ENCODE measurements around the gene AIMP1.

DNA sequence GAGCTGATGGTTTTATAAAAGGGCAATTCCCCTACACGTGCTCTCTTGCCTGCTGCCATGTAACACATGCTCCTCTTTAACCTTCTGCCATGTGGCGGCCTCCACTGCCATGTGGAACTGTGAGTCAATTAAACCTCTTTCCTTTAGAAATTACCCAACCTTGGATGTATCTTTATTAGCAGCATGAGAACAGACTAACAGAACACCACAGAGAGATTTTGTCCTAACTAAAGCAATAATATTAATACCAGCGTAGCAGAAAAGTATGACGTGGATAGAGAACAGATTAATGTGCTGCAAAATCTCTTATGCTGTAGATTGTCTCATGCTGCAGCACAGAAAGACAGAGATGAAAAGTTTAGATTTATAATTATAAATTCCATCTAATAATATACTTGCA lies 23.1 kb downstream of the AIMP1 start:
- TF ChIP-seq, protein P1, sequence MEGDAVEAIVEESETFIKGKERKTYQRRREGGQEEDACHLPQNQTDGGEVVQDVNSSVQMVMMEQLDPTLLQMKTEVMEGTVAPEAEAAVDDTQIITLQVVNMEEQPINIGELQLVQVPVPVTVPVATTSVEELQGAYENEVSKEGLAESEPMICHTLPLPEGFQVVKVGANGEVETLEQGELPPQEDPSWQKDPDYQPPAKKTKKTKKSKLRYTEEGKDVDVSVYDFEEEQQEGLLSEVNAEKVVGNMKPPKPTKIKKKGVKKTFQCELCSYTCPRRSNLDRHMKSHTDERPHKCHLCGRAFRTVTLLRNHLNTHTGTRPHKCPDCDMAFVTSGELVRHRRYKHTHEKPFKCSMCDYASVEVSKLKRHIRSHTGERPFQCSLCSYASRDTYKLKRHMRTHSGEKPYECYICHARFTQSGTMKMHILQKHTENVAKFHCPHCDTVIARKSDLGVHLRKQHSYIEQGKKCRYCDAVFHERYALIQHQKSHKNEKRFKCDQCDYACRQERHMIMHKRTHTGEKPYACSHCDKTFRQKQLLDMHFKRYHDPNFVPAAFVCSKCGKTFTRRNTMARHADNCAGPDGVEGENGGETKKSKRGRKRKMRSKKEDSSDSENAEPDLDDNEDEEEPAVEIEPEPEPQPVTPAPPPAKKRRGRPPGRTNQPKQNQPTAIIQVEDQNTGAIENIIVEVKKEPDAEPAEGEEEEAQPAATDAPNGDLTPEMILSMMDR (conservative IDR thresholded peaks at IDR 0.05 in 1 of 2, IDR thresholded peaks at IDR 0.05 in 1 of 2; ENCODE audit: extremely low read depth in 1 of 2, insufficient read depth in 1 of 2, low read depth in 1 of 2, low read length in 2 of 2) = no peak
- TF ChIP-seq EZH2 (IDR thresholded peaks at IDR 0.05; ENCODE audit: borderline replicate concordance, low read length) = no peak

Measured in mammary epithelial cell (primary cell).